Measurements from ENCODE around the gene PEMT. TPM values are rescaled to one million over a fixed set of nuclear protein-coding genes. Genes with fewer than 3 reads are reported as not detected.

The PEMT gene
- total RNA-seq, 4 donors from 2014 or later = 29.9 to 47.5 (median 44.3) TPM

- intact Hi-C loops (cut with DNase I; ENCODE audit: low total_unique reads) = no loop called here
- TF ChIP-seq POLR2A (IDR thresholded peaks at IDR 0.05) (no peak), CTCF (IDR thresholded peaks at IDR 0.05) (no peak)
- 94 to 97% methylated on average over 22 of the region's 22 CpGs for WGBS, 2 donors
- no peak for DNase-seq (ENCODE audit: low spot score in 2 of 2)
- H3K4me3 ChIP-seq (ENCODE audit: low read depth, poor library complexity, severe bottlenecking) = no peak overlapping the region
These were observed 48.4 kb downstream of the PEMT start for GRCh38 chr17:17542906-17543635.

GRCh38 chr17:17541640-17542001 lies 49.9 kb downstream of the PEMT start:
- intact Hi-C loops (cut with DNase I; ENCODE audit: low total_unique reads) = no loop called here
- H3K4me3 ChIP-seq (ENCODE audit: low read depth, poor library complexity, severe bottlenecking) = no peak overlapping the region
- no peak for DNase-seq (ENCODE audit: low spot score in 2 of 2)
- TF ChIP-seq CTCF (IDR thresholded peaks at IDR 0.05) = no peak
- WGBS, 2 donors = 38 to 44% methylated on average over 5 of the region's 5 CpGs

- no peak for DNase-seq (ENCODE audit: low spot score in 2 of 2)
- H3K4me3 ChIP-seq (ENCODE audit: low read depth, poor library complexity, severe bottlenecking) = no peak overlapping the region
- intact Hi-C loops (cut with DNase I; ENCODE audit: low total_unique reads) = no loop called here
- no peak for TF ChIP-seq CTCF (IDR thresholded peaks at IDR 0.05)
- no peak for TF ChIP-seq POLR2A (IDR thresholded peaks at IDR 0.05)
- 62 to 70% methylated on average over 22 of the region's 23 CpGs for WGBS, 2 donors
These were observed 50.4 kb downstream of the PEMT start for GRCh38 chr17:17540935-17541639.

GRCh38 chr17:17540278-17540906 lies 51.1 kb downstream of the PEMT start:
- no peak for TF ChIP-seq POLR2A (IDR thresholded peaks at IDR 0.05)
- no peak overlapping the region for H3K4me3 ChIP-seq (ENCODE audit: low read depth, poor library complexity, severe bottlenecking)
- no peak for DNase-seq (ENCODE audit: low spot score in 2 of 2)
- intact Hi-C loops (cut with DNase I; ENCODE audit: low total_unique reads) = no loop called here
- WGBS, 2 donors = 75 to 78% methylated on average over 12 to 13 of the region's 15 CpGs

- WGBS, 2 donors = 82 to 85% methylated on average over 10 of the region's 10 CpGs
- DNase-seq (ENCODE audit: low spot score in 2 of 2) = no peak
- intact Hi-C loops (cut with DNase I; ENCODE audit: low total_unique reads) = no loop called here
These were observed 51.9 kb downstream of the PEMT start for GRCh38 chr17:17539591-17539990.

More at GRCh38 chr17:17539591-17539990, 51.9 kb downstream of the PEMT start:
- TF ChIP-seq POLR2A (IDR thresholded peaks at IDR 0.05) (no peak), CTCF (IDR thresholded peaks at IDR 0.05) (no peak)
- H3K4me3 ChIP-seq (ENCODE audit: low read depth, poor library complexity, severe bottlenecking) = no peak overlapping the region
